GM18519 (cell line): ENCODE data around the gene ALDH16A1.

Source experiments
- ATAC-seq: cut with Tn5 transposase; IDR thresholded peaks from one replicate; pipeline ENCODE4 v1.9.1; 2021; ENCODE audit warnings: mild to moderate bottlenecking, moderate library complexity; ENCODE audit not compliant: unreplicated experiment, low FRiP score

Gene ALDH16A1

DNA sequence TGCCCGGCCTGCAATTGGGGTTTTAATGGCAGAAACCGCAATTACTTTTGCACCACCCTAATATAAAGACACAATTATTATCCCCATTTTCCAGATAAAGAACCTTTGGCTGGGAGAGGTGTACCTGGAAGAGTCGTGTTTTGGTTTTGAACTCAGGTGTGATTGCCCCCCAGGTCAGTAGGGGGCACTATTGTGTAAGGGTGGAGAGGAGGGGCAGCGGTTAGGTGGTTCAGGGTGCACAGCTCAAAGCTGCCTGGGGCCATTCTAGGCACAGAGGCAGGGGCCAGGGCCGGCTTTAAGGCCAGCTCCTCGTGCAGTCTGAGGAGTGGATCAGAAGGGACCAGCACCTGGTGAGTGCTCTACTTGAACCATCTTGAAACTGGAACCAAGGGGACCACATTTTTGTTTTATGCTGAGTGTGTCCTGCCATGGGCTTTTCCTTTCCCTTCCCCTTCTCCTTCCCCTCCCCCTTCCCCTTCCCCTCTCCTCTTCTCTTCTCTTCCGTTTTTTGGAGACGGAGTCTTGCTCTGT lies 53.6 kb downstream of the ALDH16A1 start:
- ATAC-seq, result no peak

DNA sequence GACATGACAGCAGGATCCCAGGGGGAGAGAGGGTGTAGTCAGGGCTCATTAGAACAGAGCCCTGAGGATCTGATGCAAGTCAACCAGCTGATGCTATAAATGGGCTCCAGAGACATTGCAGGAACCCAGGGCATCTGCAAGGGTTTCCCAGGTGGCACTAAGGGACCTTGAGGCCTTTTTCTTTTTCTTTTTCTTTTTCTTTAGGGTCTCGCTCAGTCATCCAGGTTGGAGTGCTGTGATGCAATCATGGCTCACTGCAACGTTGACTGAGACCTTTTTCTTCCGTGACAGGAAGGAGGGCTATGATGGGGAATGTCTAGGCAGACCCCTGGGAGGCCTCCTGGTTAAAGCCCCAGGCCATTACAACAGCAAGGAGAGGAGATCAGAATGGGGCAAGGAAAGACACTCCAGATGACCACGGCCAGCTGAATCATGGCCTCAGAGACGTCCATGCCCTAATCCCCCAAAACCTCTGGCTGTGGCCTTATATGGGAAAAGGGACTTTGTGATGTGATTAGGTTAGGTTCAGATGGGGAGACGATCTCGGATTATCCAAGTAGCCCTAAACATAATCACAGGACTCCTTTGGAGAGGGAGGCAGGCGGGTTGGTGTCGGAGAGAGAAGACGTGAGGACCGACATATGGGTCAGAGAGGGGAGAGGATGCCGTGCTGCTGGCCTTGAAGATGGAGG lies 54.9 kb downstream of the ALDH16A1 start:
- no peak for ATAC-seq

DNA sequence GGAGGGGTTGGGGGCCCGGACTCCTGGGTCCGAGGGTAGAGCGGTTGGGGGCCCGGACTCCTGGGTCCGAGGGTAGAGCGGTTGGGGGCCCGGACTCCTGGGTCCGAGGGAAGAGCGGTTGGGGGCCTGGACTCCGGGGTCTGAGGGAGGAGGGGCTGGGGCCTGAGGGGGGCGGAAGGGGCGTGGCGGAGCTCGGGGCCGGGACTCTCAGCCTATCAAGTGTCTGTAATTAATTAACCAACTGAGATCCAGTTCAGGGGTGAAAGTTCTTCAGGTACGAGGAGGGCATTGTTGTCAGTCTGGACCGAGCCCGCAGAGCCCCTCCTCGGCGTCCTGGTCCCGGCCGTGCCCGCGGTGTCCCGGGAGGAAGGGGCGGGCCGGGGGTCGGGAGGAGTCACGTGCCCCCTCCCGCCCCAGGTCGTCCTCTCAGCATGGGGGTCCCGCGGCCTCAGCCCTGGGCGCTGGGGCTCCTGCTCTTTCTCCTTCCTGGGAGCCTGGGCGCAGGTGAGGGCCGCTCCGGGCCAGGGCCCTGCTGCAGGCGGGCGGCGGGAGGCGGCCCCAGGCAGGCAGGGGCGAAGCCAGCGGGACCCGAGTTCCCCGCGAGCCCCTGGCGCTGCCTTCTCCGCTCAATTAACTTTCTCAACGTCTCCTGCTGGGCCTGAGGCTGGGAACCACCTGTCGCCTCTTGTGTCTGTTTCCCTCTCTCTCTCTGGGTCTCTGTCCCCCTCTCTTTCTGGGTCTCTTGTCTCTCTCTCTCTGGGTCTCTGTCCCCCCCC lies 60.1 kb downstream of the ALDH16A1 start:
- ATAC-seq, result no peak

DNA sequence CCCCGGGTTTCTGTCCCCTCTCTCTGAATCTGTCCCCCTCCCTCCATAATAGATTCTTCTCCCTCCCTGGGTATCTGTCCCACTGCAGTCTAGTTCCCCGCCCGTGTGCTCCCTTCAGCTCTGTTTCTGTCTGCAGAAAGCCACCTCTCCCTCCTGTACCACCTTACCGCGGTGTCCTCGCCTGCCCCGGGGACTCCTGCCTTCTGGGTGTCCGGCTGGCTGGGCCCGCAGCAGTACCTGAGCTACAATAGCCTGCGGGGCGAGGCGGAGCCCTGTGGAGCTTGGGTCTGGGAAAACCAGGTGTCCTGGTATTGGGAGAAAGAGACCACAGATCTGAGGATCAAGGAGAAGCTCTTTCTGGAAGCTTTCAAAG lies 60.7 kb downstream of the ALDH16A1 start:
- no peak for ATAC-seq

DNA sequence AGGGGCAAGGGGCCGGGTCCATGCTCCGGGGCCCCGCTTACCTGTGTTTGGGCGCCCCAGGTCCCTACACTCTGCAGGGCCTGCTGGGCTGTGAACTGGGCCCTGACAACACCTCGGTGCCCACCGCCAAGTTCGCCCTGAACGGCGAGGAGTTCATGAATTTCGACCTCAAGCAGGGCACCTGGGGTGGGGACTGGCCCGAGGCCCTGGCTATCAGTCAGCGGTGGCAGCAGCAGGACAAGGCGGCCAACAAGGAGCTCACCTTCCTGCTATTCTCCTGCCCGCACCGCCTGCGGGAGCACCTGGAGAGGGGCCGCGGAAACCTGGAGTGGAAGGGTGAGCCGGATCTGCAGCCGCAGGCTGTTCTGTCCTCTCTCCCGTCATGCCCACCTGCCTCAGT lies 61.1 kb downstream of the ALDH16A1 start:
- no peak for ATAC-seq

DNA sequence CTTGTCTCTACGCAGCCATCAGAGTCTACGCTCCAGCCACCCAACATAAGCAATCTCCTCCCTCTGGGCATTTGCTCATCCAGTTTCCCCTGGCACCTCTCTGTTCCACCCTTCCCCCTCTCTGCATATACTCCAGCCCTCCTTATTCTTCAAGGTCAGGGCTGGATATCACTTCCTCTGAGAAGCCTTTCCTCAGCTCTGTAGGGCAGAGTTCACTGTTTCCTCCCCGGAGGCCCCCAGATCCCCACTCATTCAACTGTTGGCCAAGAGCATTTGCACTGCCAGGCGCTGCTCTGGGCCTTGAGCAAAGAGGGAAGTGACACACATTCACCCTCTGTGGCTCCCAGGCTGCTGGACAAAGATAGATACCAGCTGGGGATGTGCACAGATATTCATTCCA lies 62.7 kb downstream of the ALDH16A1 start:
- ATAC-seq, result no peak

DNA sequence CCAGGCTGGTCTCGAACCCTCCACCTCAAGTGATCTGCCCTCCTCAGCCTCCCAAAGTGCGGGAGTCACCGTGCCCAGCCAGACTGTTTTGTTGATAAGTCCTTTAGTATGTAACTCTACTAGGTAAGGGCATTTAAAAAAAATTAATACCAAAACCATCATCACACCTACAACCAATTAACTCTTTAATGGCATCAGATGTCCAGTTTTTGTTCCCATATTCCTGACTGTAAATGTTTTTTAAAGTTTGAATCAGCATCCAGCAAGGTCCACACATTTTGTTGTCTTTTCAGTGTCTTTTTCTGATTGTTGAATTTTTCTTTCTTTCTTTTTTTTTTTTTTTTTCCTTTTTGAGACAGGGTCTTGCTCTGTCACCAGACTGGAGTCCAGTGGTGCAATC lies 65.0 kb downstream of the ALDH16A1 start:
- no peak for ATAC-seq
